ENCODE measurements around the gene ASL. TPM values are rescaled to one million over a fixed set of nuclear protein-coding genes. Genes with fewer than 3 reads are reported as not detected.
A peak's percentile ranks its signal among the peaks of the same experiment; 100 is the strongest.
"Not testable (repeated sequence)": the region's sequence is repeated elsewhere in the genome, so short reads cannot be mapped to it uniquely, and the experiment has no call there.

ASL gene
- total RNA-seq, 1 donor from 2014 or later = 11.7 TPM

DNA sequence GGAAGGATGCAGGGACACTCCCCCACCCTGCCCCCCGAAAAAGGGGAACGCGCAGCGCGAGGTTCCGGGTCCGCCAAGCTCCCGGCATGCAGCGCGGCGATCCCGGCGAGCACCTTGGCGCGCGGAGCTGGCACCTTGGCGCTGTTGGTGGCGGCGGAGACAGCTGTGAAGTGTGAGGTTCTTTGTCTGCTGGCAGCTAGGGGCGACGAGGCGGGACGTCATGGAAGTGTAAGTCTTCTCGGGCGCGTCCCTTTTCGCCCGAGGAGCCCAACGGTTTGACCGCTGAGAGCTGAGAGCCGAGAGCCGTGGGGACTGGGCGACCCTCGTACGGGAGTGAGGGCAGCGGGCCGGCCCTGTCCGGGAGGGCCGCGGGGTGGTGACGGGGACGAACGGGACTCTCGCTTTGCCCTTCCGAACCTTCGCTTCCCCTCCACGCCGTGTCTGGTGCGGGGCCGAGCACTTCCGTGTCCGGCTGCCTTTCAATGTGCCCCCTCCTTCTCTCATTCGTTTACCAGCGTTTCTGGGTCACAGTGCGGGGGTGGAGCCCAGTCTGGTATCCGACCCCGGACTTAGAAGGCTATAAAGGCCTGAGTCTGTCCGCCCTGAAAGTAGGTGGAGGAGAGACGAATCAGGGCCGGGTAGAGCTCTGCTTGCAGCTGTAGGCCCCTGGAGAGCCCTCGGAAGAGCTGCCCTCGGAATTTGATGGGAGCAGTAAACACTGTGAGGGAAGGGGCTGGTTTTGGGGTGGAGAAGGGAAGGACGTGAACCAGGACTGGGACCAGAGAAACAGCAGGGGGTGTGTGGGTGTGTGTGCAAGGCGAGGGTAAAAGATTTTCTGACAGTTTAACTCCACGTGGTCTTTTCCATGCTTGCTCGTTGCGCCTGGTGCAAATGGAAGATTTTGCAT is 39.4 kb downstream of the ASL start, which contains the start of gene CRCP:
CRCP (plus strand) TSS at position 105 of the 907 bp plus-strand sequence; CDS start at position 221, 116 bp downstream.
- intact Hi-C loops (cut with DNase I) = no loop called here
- DNase-seq (ENCODE audit: low spot score) = peak; percentile 94

- intact Hi-C loops (cut with DNase I); DNase-seq (ENCODE audit: low spot score): not testable (repeated sequence)
Observed at GRCh38 chr7:66116680-66117420, 41.2 kb downstream of the ASL start.

GRCh38 chr7:66118603-66119002 is 43.0 kb downstream of the ASL start:
- DNase-seq (ENCODE audit: low spot score) = no peak
- intact Hi-C loops (cut with DNase I) = no loop called here

GRCh38 chr7:66119245-66119850 is 43.7 kb downstream of the ASL start:
- intact Hi-C loops (cut with DNase I) = no loop called here

GRCh38 chr7:66123175-66123528 is 47.5 kb downstream of the ASL start:
- intact Hi-C loops (cut with DNase I) = no loop called here
- no peak for DNase-seq (ENCODE audit: low spot score)

More at GRCh38 chr7:66119245-66119850, 43.7 kb downstream of the ASL start:
- no peak for DNase-seq (ENCODE audit: low spot score)

DNA sequence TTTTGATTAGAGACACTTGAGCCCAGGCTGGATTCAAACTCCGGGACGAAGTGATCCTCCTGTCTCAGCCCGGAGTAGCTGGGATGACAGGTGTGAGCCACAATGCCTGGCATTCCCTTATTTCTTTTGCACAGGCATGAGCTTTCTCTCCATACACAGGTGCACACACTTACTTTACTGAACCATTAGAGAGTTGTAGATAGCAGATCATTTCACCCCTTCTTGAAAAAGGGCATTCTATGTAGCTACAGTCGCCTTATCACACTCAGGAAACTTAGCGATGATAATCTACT is 48.9 kb downstream of the ASL start:
- intact Hi-C loops (cut with DNase I) = not testable (repeated sequence)

GRCh38 chr7:66125052-66125694 is 49.6 kb downstream of the ASL start:
- DNase-seq (ENCODE audit: low spot score) = no peak
- intact Hi-C loops (cut with DNase I) = no loop called here

More for the DNA sequence above, 48.9 kb downstream of the ASL start:
- DNase-seq (ENCODE audit: low spot score) = not testable (repeated sequence)

DNA sequence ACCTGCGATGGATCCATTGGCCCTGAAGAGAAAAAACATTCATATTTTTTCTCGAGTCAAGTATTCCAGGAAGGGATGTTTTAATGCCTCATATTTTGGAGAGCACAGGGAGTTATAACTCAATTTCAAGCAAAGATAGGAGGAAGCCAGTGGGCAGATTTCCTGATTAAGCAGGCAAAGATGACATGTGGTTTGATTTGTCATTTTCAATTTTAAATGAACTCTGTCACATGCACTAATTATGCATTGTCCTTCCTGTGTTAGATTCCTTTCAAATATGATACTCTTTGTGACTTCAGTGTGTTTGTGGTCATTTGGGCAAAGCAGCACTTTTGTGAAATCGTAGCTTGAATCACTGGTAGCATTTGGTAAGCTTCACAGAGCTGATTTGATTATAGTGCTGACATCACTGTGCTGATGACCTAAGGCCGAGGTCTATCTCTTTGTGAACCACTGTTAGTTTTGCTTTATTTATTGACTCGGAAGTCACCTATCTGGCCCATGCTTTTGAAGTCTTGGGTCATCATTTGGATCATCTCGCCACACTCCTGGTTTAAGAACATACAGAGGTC is 50.2 kb downstream of the ASL start:
- DNase-seq (ENCODE audit: low spot score); intact Hi-C loops (cut with DNase I): not testable (repeated sequence)

DNA sequence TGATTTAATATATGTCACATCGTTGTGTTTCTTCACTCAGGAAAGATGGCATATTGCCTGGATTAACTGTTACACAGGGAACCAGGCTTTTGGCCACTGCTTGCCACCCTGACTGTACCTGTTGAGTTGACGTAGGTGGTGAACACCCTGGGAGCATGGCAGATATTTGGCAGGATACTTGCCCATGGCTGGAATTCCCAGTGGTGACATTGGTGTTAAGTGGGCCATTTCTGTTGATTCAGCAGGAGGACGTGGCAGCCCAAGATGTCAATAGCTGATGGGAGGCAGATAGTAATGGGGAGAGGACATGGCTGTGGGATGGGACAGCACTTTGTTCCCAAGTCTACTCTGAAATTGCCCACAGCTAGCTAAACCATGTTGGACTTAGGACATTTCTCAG is 51.6 kb downstream of the ASL start:
- intact Hi-C loops (cut with DNase I); DNase-seq (ENCODE audit: low spot score): not testable (repeated sequence)

- no peak for DNase-seq (ENCODE audit: low spot score)
- intact Hi-C loops (cut with DNase I) = no loop called here
Observed at GRCh38 chr7:66138994-66139752, 63.6 kb downstream of the ASL start.

GRCh38 chr7:66140924-66141323 is 65.3 kb downstream of the ASL start:
- intact Hi-C loops (cut with DNase I) = loop anchor here (10.0 kb wide), 1 partner anchor 274 kb away; no protein-coding TSS in a partner anchor
- no peak for DNase-seq (ENCODE audit: low spot score)

- intact Hi-C loops (cut with DNase I) = loop anchor here (10.0 kb wide), 1 partner anchor 272 kb away; no protein-coding TSS in a partner anchor
- DNase-seq (ENCODE audit: low spot score) = no peak
Observed at GRCh38 chr7:66142334-66142733, 66.7 kb downstream of the ASL start.

DNA sequence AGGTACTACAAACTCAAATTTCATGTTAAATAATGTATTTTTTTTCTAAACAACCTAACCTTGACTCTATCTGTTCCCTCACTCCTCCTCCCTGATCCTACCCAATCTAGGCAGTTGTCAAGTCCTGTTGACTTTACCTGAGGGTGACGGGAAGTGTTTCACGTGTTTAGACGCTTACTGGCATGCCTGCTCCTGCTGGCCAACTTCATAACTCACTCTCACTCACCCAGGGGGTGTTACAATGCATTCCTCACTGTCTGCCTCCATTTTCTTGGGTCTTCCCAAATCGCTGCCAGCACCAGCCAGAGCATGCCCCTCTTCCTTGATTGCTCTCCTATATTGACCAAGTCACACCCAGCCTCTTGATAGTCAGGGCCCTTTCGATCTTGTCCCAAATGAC is 67.4 kb downstream of the ASL start:
- no peak for DNase-seq (ENCODE audit: low spot score)
- intact Hi-C loops (cut with DNase I) = loop anchor here (10.0 kb wide), 1 partner anchor 272 kb away; no protein-coding TSS in a partner anchor

Other genes starting within 250 kb of the ASL start
- gene VKORC1L1, start 202.7 kb upstream of the ASL start, total RNA-seq = 18.7 TPM
- gene GUSB, start 93.6 kb upstream of the ASL start, total RNA-seq = 15.8 TPM
- gene CRCP, start 39.0 kb downstream of the ASL start, total RNA-seq = 19.4 TPM
- 4.8 TPM for gene TPST1, start 129.5 kb downstream of the ASL start, total RNA-seq